WTC11 (cell line): Measurements from ENCODE around the gene MLC1. TPM values are rescaled to one million over a fixed set of nuclear protein-coding genes. Genes with fewer than 3 reads are reported as not detected.

Experiments used
- ATAC-seq: fragments of 200-7000 bp; cut with Tn5 transposase; 2 replicates; pipeline ENCODE4 v1.10.0; 2021; ENCODE audit warnings: mild to moderate bottlenecking, moderate library complexity
- CTCF ChIA-PET: fragments of 300-600 bp; sonication (Branson Sonifier 250); formaldehyde crosslinking; loops from one replicate; lab custom pipeline; 2021; ENCODE audit warnings: antibody characterized with exemption; lab: Charles Lee
- POLR2A ChIA-PET: fragments of 350-600 bp; sonication (Branson Sonifier 250); formaldehyde crosslinking; loops from one replicate; lab custom pipeline; 2021; ENCODE audit warnings: antibody characterized with exemption; lab: Charles Lee
- DNase-seq: peaks from one replicate; pipeline ENCODE4 v3.0.0; 2021; ENCODE audit warnings: low spot score
- H3K27ac Mint-ChIP-seq: 2 replicates; pipeline ENCODE4 v1.8.0; 2021; ENCODE audit warnings: mixed read lengths
- H3K27me3 Mint-ChIP-seq: 2 replicates; pipeline ENCODE4 v1.8.0; 2021; ENCODE audit warnings: low read depth, mild to moderate bottlenecking, moderate library complexity, mixed read lengths
- H3K36me3 Mint-ChIP-seq: 2 replicates; pipeline ENCODE4 v1.8.0; 2021; ENCODE audit warnings: mixed read lengths
- H3K4me1 Mint-ChIP-seq: 2 replicates; pipeline ENCODE4 v1.8.0; 2022; ENCODE audit warnings: mixed read lengths
- H3K4me3 Mint-ChIP-seq: 2 replicates; pipeline ENCODE4 v1.8.0; 2021; ENCODE audit warnings: mild to moderate bottlenecking, moderate library complexity, mixed read lengths
- H3K9me3 Mint-ChIP-seq: 2 replicates; pipeline ENCODE4 v1.8.0; 2021; ENCODE audit warnings: mixed read lengths
- ATF1 ChIP-seq: sonication (generic); formaldehyde crosslinking; IDR thresholded peaks from 2 replicates; pipeline ENCODE4 v1.8.1; 2023; ENCODE audit warnings: mild to moderate bottlenecking, moderate library complexity, missing genetic modification reagents
- CREM ChIP-seq: sonication (generic); formaldehyde crosslinking; IDR thresholded peaks from 2 replicates; pipeline ENCODE4 v1.8.1; 2022; ENCODE audit warnings: mild to moderate bottlenecking, missing genetic modification reagents, moderate library complexity
- ESRRA ChIP-seq: sonication (generic); formaldehyde crosslinking; IDR thresholded peaks from 2 replicates; pipeline ENCODE4 v1.8.1; 2022; ENCODE audit warnings: mild to moderate bottlenecking, missing genetic modification reagents, borderline replicate concordance
- ETV6 ChIP-seq: sonication (generic); formaldehyde crosslinking; IDR thresholded peaks from 2 replicates; pipeline ENCODE4 v1.8.1; 2022; ENCODE audit warnings: mild to moderate bottlenecking, missing genetic modification reagents
- FOXK1 ChIP-seq: sonication (generic); formaldehyde crosslinking; IDR thresholded peaks from 2 replicates; pipeline ENCODE4 v1.8.0; 2022; ENCODE audit warnings: mild to moderate bottlenecking, moderate library complexity, missing genetic modification reagents
- GABPB1 ChIP-seq: sonication (generic); formaldehyde crosslinking; IDR thresholded peaks from 2 replicates; pipeline ENCODE4 v1.8.1; 2023; ENCODE audit warnings: mild to moderate bottlenecking, missing genetic modification reagents
- JUN ChIP-seq: sonication (generic); formaldehyde crosslinking; IDR thresholded peaks from 2 replicates; pipeline ENCODE4 v1.8.0; 2023; ENCODE audit warnings: mild to moderate bottlenecking, missing genetic modification reagents
- KAT7 ChIP-seq: sonication (generic); formaldehyde crosslinking; IDR thresholded peaks from 2 replicates; pipeline ENCODE4 v1.8.1; 2023; ENCODE audit warnings: missing genetic modification reagents, mild to moderate bottlenecking, borderline replicate concordance
- MYBL2 ChIP-seq: sonication (generic); formaldehyde crosslinking; IDR thresholded peaks from 2 replicates; pipeline ENCODE4 v1.8.1; 2023; ENCODE audit warnings: mild to moderate bottlenecking, moderate library complexity, missing genetic modification reagents
- NFE2L1 ChIP-seq: sonication (generic); formaldehyde crosslinking; IDR thresholded peaks from 2 replicates; pipeline ENCODE4 v1.8.1; 2023; ENCODE audit warnings: missing genetic modification reagents
- NR3C1 ChIP-seq: sonication (generic); formaldehyde crosslinking; conservative IDR thresholded peaks from 2 replicates; pipeline ENCODE4 v1.8.1; 2023; ENCODE audit warnings: low read depth, mild to moderate bottlenecking, missing genetic modification reagents
- SP1 ChIP-seq: sonication (generic); formaldehyde crosslinking; conservative IDR thresholded peaks from 2 replicates; pipeline ENCODE4 v1.8.1; 2022; ENCODE audit warnings: missing genetic modification reagents
- TCF7 ChIP-seq: sonication (generic); formaldehyde crosslinking; IDR thresholded peaks from 2 replicates; pipeline ENCODE4 v1.8.0; 2022; ENCODE audit warnings: mild to moderate bottlenecking, low read depth, missing genetic modification reagents, moderate library complexity
- TEAD4 ChIP-seq: sonication (generic); formaldehyde crosslinking; IDR thresholded peaks from 2 replicates; pipeline ENCODE4 v1.8.0; 2022; ENCODE audit warnings: mild to moderate bottlenecking, missing genetic modification reagents
- ZNF138 ChIP-seq: sonication (generic); formaldehyde crosslinking; conservative IDR thresholded peaks from 2 replicates; pipeline ENCODE4 v1.8.1; 2022; ENCODE audit warnings: mild to moderate bottlenecking, moderate library complexity, missing genetic modification reagents
- ZNF232 ChIP-seq: sonication (generic); formaldehyde crosslinking; IDR thresholded peaks from 2 replicates; pipeline ENCODE4 v1.8.0; 2022; ENCODE audit warnings: mild to moderate bottlenecking, missing genetic modification reagents
- ZNF317 ChIP-seq: sonication (generic); formaldehyde crosslinking; IDR thresholded peaks from 2 replicates; pipeline ENCODE4 v1.8.1; 2023; ENCODE audit warnings: low read depth, mild to moderate bottlenecking, moderate library complexity, missing genetic modification reagents, borderline replicate concordance
- ZNF396 ChIP-seq: fragments of 250-450 bp; sonication (Bioruptor Pico); IDR thresholded peaks from 2 replicates; pipeline ENCODE4 v1.8.0; 2021; ENCODE audit warnings: mild to moderate bottlenecking, moderate library complexity, borderline replicate concordance
- total RNA-seq: library from RNA; stranded (reverse); gene quantifications from 3 replicates; pipeline ENCODE4 v1.2.3, GENCODE V29; 2021
- TF ChIP-seq, protein P1 (sequence below): fragments of 250-450 bp; sonication (Bioruptor Pico); IDR thresholded peaks from 2 replicates; pipeline ENCODE4 v1.9.0; 2021; ENCODE audit warnings: moderate library complexity, mild to moderate bottlenecking, inconsistent platforms, borderline replicate concordance
- TF ChIP-seq, protein P2 (sequence below): sonication (generic); formaldehyde crosslinking; IDR thresholded peaks from 2 replicates; pipeline ENCODE4 v1.8.0; 2022; ENCODE audit warnings: missing genetic modification reagents
- TF ChIP-seq, protein P3 (sequence below): sonication (generic); formaldehyde crosslinking; IDR thresholded peaks from 2 replicates; pipeline ENCODE4 v1.8.1; 2023; ENCODE audit warnings: mild to moderate bottlenecking, missing genetic modification reagents, moderate library complexity

Gene MLC1
- total RNA-seq, 1 experiment from 2014 or later: 0.13 TPM

DNA sequence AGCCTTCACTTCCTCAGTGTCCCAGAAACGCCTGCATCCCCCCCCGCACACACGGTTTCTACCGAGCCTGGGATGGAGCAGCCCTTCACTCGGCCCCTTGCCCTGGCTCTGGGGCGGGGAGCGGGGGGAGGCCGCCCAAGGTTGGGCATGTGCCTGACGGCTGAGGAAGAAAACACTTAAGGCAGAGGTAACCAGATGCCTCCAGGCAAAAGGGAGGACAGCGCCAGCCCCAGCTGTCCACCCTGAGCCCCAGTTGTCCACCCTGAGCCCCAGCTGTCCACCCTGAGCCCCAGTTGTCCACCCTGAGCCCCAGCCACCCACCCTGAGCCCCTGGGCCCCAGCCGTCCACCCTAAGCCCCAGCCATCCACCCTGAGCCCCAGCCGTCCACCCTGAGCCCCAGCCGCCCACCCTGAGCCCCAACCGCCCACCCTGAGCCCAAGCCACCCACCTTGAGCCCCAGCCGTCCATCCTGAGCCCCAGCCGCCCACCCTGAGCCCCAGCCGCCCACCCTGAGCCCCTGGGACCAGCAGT is 23.3 kb downstream of the MLC1 start (continued):
- TF ChIP-seq ZNF232 (CRISPR knock-in tag): no peak
- TF ChIP-seq ATF1 (CRISPR knock-in tag): no peak
- no peak for TF ChIP-seq ESRRA (CRISPR knock-in tag)
- no peak for TF ChIP-seq MYBL2

DNA sequence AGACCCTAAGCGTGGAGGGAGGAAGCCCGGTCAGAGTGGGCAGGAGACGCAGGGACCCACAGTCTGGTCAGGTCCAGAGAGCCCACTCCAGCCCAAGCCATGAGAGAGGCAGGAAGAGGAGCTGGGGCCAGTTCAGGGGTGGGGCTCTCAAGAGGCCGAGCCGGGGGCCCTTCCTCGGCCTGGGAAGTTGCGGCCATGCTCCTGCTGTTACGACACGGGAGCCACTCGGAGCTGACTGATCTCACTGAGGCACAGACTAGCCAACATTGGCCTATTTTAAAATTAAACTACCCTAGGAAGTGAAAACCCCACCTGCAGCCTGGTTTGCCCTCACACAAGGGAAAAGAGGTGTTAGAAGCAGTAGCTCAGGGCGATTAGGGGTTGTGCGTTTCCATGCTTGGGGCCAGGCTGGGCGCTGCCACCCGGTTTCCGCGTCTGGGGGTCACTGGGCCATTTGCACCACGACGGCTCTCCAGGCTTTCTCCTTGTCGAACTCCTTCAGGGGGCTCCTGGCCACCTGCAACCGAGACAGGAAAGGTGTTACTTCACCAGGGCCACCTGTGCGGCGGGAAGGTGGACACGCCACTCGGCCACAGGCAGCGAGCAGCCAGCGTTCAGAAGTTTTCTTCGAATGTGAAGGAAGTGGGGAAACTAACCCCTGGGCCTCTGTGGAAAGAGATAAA is 23.9 kb downstream of the MLC1 start:
- H3K27me3 Mint-ChIP-seq: peaks cover 17% of the 10 kb centered on the region
- peaks cover 12% of the 10 kb centered on the region for H3K4me1 Mint-ChIP-seq
- ChIA-PET POLR2A (no interaction called here), CTCF (no interaction called here)
- no peak overlapping the region for H3K27ac Mint-ChIP-seq
- no peaks in the 10 kb centered on the region for H3K36me3 Mint-ChIP-seq
- H3K4me3 Mint-ChIP-seq: no peak overlapping the region
- DNase-seq: no peak
- no peaks in the 10 kb centered on the region for H3K9me3 Mint-ChIP-seq
- no peak for ATAC-seq
- TF ChIP-seq CREM (CRISPR knock-in tag) (no peak), NR3C1 (CRISPR knock-in tag) (no peak), ESRRA (CRISPR knock-in tag) (no peak), TEAD4 (CRISPR knock-in tag) (no peak), KAT7 (CRISPR knock-in tag) (no peak), JUN (CRISPR knock-in tag) (no peak), ZNF396 (CRISPR knock-in tag) (no peak), ZNF138 (CRISPR knock-in tag) (no peak)
- TF ChIP-seq, protein P1, sequence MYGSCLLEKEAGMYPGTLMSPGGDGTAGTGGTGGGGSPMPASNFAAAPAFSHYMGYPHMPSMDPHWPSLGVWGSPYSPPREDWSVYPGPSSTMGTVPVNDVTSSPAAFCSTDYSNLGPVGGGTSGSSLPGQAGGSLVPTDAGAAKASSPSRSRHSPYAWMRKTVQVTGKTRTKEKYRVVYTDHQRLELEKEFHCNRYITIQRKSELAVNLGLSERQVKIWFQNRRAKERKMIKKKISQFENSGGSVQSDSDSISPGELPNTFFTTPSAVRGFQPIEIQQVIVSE: no peak

DNA sequence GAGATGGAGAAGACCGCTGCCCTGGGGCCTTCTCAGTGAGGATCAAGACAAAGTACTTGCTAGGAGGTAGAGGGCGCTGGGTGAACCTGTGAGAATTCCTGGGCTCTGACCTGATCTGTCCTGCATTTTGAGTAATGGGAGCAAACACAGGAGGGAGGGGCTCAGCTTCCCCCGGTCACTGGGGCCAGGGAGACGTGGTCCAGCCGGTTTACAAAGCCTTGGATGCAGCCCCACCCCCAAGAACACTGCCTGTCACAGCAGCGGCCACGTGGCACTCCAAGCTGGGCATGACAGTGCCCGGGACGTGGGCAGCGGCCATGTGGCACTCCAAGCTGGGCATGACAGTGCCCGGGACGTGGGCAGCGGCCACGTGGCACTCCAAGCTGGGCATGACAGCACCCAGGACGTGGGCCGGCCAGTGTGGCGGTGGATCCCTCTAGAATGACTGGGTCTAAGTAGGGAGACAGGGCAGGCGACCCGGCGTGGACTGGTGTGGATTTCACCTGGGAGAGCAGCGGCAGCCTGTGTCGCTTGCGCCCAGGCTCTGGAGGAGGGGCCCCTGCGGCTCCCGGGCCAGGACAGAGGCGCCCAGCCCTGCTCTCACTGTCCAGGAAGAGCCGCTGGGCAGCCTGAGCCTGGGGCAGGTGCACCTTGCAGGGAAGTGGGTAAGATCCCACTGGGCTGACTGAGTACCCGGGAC is 24.6 kb downstream of the MLC1 start:
- Mint-ChIP-seq H3K9me3 (no peaks in the 10 kb centered on the region), H3K4me1 (peaks cover 12% of the 10 kb centered on the region), H3K4me3 (no peak overlapping the region), H3K27ac (no peak overlapping the region), H3K27me3 (peaks cover 17% of the 10 kb centered on the region), H3K36me3 (no peaks in the 10 kb centered on the region)
- TF ChIP-seq SP1: no peak
- no peak for TF ChIP-seq GABPB1 (CRISPR knock-in tag)
- TF ChIP-seq TCF7 (CRISPR knock-in tag): no peak
- TF ChIP-seq ZNF317 (CRISPR knock-in tag): no peak
- no peak for TF ChIP-seq KAT7 (CRISPR knock-in tag)
- no peak for TF ChIP-seq NFE2L1
- TF ChIP-seq FOXK1 (CRISPR knock-in tag): no peak
- DNase-seq: no peak
- ChIA-PET POLR2A (no interaction called here), CTCF (interaction anchor here (0.9 to 2.3 kb wide), 6 partner anchors 14 to 129 kb away, joined by 3 to 13 read pairs (median 4); partner anchors contain the start of gene MLC1)
- ATAC-seq: no peak

DNA sequence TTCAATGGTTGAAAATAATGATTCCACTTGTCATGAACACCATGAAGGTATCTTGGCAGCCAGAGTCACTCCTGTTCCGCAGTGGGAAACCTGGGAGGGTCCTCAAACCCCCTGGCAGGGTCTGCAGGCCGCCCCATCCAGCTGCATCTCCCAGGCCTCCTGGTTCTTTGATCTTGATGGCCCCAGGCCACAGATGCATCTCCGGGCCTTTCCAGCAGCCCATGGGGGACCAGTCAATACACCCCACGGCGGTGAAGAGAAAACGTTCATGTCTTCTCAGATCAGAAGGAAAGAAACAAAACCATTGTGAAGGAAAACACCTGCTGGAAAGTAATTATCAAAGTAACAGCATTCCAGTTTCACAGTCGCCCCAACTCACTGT is 25.4 kb downstream of the MLC1 start:
- no peaks in the 10 kb centered on the region for H3K36me3 Mint-ChIP-seq
- 0 out of 2 replicates have a peak, but pooled peaks have one; percentile 8 for TF ChIP-seq ETV6 (CRISPR knock-in tag)
- TF ChIP-seq, protein P2, sequence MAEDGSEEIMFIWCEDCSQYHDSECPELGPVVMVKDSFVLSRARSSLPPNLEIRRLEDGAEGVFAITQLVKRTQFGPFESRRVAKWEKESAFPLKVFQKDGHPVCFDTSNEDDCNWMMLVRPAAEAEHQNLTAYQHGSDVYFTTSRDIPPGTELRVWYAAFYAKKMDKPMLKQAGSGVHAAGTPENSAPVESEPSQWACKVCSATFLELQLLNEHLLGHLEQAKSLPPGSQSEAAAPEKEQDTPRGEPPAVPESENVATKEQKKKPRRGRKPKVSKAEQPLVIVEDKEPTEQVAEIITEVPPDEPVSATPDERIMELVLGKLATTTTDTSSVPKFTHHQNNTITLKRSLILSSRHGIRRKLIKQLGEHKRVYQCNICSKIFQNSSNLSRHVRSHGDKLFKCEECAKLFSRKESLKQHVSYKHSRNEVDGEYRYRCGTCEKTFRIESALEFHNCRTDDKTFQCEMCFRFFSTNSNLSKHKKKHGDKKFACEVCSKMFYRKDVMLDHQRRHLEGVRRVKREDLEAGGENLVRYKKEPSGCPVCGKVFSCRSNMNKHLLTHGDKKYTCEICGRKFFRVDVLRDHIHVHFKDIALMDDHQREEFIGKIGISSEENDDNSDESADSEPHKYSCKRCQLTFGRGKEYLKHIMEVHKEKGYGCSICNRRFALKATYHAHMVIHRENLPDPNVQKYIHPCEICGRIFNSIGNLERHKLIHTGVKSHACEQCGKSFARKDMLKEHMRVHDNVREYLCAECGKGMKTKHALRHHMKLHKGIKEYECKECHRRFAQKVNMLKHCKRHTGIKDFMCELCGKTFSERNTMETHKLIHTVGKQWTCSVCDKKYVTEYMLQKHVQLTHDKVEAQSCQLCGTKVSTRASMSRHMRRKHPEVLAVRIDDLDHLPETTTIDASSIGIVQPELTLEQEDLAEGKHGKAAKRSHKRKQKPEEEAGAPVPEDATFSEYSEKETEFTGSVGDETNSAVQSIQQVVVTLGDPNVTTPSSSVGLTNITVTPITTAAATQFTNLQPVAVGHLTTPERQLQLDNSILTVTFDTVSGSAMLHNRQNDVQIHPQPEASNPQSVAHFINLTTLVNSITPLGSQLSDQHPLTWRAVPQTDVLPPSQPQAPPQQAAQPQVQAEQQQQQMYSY (CRISPR knock-in tag): peak; percentile 52; the same call in 1 of the 2 replicates
- TF ChIP-seq, protein P3, sequence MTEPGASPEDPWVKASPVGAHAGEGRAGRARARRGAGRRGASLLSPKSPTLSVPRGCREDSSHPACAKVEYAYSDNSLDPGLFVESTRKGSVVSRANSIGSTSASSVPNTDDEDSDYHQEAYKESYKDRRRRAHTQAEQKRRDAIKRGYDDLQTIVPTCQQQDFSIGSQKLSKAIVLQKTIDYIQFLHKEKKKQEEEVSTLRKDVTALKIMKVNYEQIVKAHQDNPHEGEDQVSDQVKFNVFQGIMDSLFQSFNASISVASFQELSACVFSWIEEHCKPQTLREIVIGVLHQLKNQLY (CRISPR knock-in tag): no peak
- TF ChIP-seq, all 79 proteins: peak for 2
- POLR2A ChIA-PET: interaction anchor here (0.6 kb wide), 1 partner anchor 46 kb away, joined by 5 read pairs; no protein-coding TSS in a partner anchor
- CTCF ChIA-PET: interaction anchor here (0.8 to 2.3 kb wide), 26 partner anchors 11 to 448 kb away, joined by 3 to 22 read pairs (median 4); partner anchors contain the start of genes MLC1 and NCAPH2
- no peak overlapping the region for H3K27ac Mint-ChIP-seq
- DNase-seq: no peak
- peaks cover 12% of the 10 kb centered on the region for H3K4me1 Mint-ChIP-seq
- no peak for ATAC-seq
- H3K4me3 Mint-ChIP-seq: peak overlapping the region; percentile 68
- H3K27me3 Mint-ChIP-seq: peaks cover 20% of the 10 kb centered on the region
- no peaks in the 10 kb centered on the region for H3K9me3 Mint-ChIP-seq
